ENCODE results near the gene ATP8B4. TPM values are rescaled to one million over a fixed set of nuclear protein-coding genes. Genes with fewer than 3 reads are reported as not detected.

The ATP8B4 gene
- total and polyA plus RNA-seq, 2 donors (not counting 1 experiment from before 2014, with no cell fraction given) = 3.5 to 19.5 TPM

DNA sequence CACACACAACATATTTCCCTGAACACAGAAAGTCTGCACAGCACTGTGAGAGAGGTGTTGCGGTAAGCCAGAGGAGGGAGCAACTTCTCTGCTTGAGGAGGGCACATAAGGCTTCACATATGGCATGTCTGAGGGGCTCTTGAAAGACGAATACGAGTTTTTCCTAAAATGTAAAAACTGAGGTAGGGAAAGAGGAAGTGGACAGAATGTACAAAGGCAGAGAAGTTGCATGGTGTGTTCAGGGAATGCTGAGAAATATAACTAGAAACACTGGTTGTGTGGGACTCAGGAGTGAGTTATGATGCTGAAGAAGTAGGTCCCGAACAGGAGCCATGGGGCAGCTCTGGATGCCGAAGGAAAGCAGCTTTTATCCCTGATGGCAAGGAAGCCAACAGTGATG lies 22.8 kb upstream of the ATP8B4 start:
- Histone ChIP-seq H3K36me3 (ENCODE audit: control insufficient read depth, insufficient read depth, low read length) (no peaks in the 10 kb centered on the region), H3K27me3 (ENCODE audit: control insufficient read depth, insufficient read depth, low read length) (no peaks in the 10 kb centered on the region), H3K9me3 (ENCODE audit: control insufficient read depth, insufficient read depth, low read depth, low read length) (no peaks in the 10 kb centered on the region), H3K9ac (ENCODE audit: insufficient read depth, low read length) (no peak overlapping the region), H4K20me1 (ENCODE audit: control insufficient read depth, extremely low read depth, insufficient read depth, low read length) (no peaks in the 10 kb centered on the region), H3K4me1 (ENCODE audit: control insufficient read depth, extremely low read depth, insufficient read depth, low read length) (peaks cover 10% of the 10 kb centered on the region), H3K4me3 (replicated peaks in 1 of 4; ENCODE audit: control extremely low read depth in 1 of 4, insufficient read depth in 1 of 4, low read depth in 3 of 4, low read length in 4 of 4) (no peak overlapping the region), H3K27ac (ENCODE audit: insufficient read depth, low read length) (no peak overlapping the region), H3K79me2 (ENCODE audit: control insufficient read depth, insufficient read depth, low read length) (no peaks in the 10 kb centered on the region), H3K4me2 (ENCODE audit: extremely low read depth, insufficient read depth, low read length) (no peak overlapping the region), H2AFZ (ENCODE audit: low read length) (no peak overlapping the region)
- DNase-seq (ENCODE audit: low read depth in 2 of 2) = no peak
- TF ChIP-seq EZH2 (IDR thresholded peaks at IDR 0.05; ENCODE audit: low read length, missing control alignments) = no peak
- TF ChIP-seq, protein P1, sequence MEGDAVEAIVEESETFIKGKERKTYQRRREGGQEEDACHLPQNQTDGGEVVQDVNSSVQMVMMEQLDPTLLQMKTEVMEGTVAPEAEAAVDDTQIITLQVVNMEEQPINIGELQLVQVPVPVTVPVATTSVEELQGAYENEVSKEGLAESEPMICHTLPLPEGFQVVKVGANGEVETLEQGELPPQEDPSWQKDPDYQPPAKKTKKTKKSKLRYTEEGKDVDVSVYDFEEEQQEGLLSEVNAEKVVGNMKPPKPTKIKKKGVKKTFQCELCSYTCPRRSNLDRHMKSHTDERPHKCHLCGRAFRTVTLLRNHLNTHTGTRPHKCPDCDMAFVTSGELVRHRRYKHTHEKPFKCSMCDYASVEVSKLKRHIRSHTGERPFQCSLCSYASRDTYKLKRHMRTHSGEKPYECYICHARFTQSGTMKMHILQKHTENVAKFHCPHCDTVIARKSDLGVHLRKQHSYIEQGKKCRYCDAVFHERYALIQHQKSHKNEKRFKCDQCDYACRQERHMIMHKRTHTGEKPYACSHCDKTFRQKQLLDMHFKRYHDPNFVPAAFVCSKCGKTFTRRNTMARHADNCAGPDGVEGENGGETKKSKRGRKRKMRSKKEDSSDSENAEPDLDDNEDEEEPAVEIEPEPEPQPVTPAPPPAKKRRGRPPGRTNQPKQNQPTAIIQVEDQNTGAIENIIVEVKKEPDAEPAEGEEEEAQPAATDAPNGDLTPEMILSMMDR (conservative IDR thresholded peaks at IDR 0.05 in 1 of 2, IDR thresholded peaks at IDR 0.05 in 1 of 2; ENCODE audit: low read depth in 1 of 2, low read length in 2 of 2) = no peak

DNA sequence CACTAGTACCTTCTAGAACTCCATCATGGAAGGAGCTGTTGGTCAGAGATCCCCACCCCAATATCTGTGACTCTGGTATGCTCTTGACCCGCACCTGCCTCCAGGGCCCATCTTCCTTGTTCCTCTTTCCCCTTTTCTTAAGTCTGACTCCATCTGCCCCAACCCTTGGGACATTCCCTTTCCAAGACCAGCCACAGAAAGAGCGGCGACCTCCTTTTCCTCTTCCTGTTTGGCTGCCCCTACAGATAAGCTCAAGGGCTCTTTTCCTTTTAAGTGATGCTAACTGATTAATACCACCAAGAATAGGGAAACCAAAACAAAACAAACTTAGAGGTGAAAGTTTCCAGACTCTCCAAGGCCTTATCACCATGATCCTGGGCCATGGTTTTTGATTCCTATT lies 21.9 kb upstream of the ATP8B4 start:
- TF ChIP-seq, protein P1 (conservative IDR thresholded peaks at IDR 0.05 in 1 of 2, IDR thresholded peaks at IDR 0.05 in 1 of 2; ENCODE audit: low read depth in 1 of 2, low read length in 2 of 2) = no peak
- TF ChIP-seq EZH2 (IDR thresholded peaks at IDR 0.05; ENCODE audit: low read length, missing control alignments) = no peak
- H2AFZ ChIP-seq (ENCODE audit: low read length) = no peak overlapping the region
- no peak overlapping the region for H3K4me3 ChIP-seq (replicated peaks in 1 of 4; ENCODE audit: control extremely low read depth in 1 of 4, insufficient read depth in 1 of 4, low read depth in 3 of 4, low read length in 4 of 4)
- H3K9me3 ChIP-seq (ENCODE audit: control insufficient read depth, insufficient read depth, low read depth, low read length) = no peaks in the 10 kb centered on the region
- no peak for DNase-seq (ENCODE audit: low read depth in 2 of 2)
- H4K20me1 ChIP-seq (ENCODE audit: control insufficient read depth, extremely low read depth, insufficient read depth, low read length) = no peaks in the 10 kb centered on the region
- H3K79me2 ChIP-seq (ENCODE audit: control insufficient read depth, insufficient read depth, low read length) = no peaks in the 10 kb centered on the region
- no peaks in the 10 kb centered on the region for H3K36me3 ChIP-seq (ENCODE audit: control insufficient read depth, insufficient read depth, low read length)
- no peaks in the 10 kb centered on the region for H3K27me3 ChIP-seq (ENCODE audit: control insufficient read depth, insufficient read depth, low read length)
- H3K4me2 ChIP-seq (ENCODE audit: extremely low read depth, insufficient read depth, low read length) = no peak overlapping the region
- peaks cover 10% of the 10 kb centered on the region for H3K4me1 ChIP-seq (ENCODE audit: control insufficient read depth, extremely low read depth, insufficient read depth, low read length)
- no peak overlapping the region for H3K9ac ChIP-seq (ENCODE audit: insufficient read depth, low read length)
- no peak overlapping the region for H3K27ac ChIP-seq (ENCODE audit: insufficient read depth, low read length)

DNA sequence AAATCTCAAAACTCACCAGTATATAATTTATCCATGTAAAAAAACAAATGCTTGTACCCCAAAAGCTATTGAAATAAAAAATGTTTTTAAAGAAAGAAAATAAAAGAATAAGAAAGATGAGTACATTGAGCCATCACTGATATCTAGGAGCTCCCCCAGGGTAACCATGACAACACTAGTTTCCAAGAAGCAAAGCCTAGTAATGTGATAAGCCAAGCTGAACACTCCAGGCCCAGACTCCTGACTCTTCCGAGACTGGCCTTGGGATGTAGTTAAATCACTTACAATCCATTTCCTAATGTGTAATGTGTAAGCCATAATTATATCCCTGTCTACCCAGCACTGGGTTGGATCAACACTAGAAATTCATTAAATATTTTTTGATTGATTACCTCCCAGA lies 21.1 kb upstream of the ATP8B4 start:
- DNase-seq (ENCODE audit: low read depth in 2 of 2) = no peak
- Histone ChIP-seq H3K9ac (ENCODE audit: insufficient read depth, low read length) (no peak overlapping the region), H3K36me3 (ENCODE audit: control insufficient read depth, insufficient read depth, low read length) (no peaks in the 10 kb centered on the region), H3K9me3 (ENCODE audit: control insufficient read depth, insufficient read depth, low read depth, low read length) (no peaks in the 10 kb centered on the region), H3K4me1 (ENCODE audit: control insufficient read depth, extremely low read depth, insufficient read depth, low read length) (peaks cover 13% of the 10 kb centered on the region), H3K79me2 (ENCODE audit: control insufficient read depth, insufficient read depth, low read length) (no peaks in the 10 kb centered on the region), H3K27ac (ENCODE audit: insufficient read depth, low read length) (no peak overlapping the region), H3K4me3 (replicated peaks in 1 of 4; ENCODE audit: control extremely low read depth in 1 of 4, insufficient read depth in 1 of 4, low read depth in 3 of 4, low read length in 4 of 4) (no peak overlapping the region), H3K4me2 (ENCODE audit: extremely low read depth, insufficient read depth, low read length) (no peak overlapping the region), H3K27me3 (ENCODE audit: control insufficient read depth, insufficient read depth, low read length) (no peaks in the 10 kb centered on the region), H4K20me1 (ENCODE audit: control insufficient read depth, extremely low read depth, insufficient read depth, low read length) (no peaks in the 10 kb centered on the region), H2AFZ (ENCODE audit: low read length) (no peak overlapping the region)
- no peak for TF ChIP-seq EZH2 (IDR thresholded peaks at IDR 0.05; ENCODE audit: low read length, missing control alignments)
- TF ChIP-seq, protein P1 (conservative IDR thresholded peaks at IDR 0.05 in 1 of 2, IDR thresholded peaks at IDR 0.05 in 1 of 2; ENCODE audit: low read depth in 1 of 2, low read length in 2 of 2) = no peak
